Measurements from ENCODE around the gene PSG5. TPM values are rescaled to one million over a fixed set of nuclear protein-coding genes. Genes with fewer than 3 reads are reported as not detected.
"Not testable (repeated sequence)": the region's sequence is repeated elsewhere in the genome, so short reads cannot be mapped to it uniquely, and the experiment has no call there.

Gene PSG5
- polyA plus RNA-seq, 3 donors: not detected

DNA sequence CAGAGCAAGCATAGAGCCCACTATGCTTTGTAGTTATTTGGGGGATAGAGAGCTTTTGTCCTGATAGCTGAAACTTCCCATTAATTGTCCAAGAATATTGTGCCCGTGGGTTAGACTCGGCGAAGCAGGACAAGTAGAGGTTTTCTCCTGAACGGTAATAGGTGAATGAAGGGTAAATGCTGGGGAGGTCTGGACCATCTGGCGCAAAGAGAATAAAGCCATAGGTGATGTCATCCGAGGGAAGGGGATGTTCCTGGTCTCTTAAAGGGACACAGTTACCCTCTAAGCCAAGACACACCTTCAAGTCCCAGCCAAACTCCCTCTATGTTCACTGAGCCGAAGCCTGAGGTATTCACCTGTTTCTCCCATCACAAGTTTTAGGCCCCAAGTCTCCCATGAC is 8.1 kb upstream of the PSG5 start:
- 72 to 80% (median 79%) methylated on average over 7 of the region's 7 CpGs for WGBS, 3 donors
- H3K27ac ChIP-seq (ENCODE audit: low read depth, low read length): not testable (repeated sequence)

DNA sequence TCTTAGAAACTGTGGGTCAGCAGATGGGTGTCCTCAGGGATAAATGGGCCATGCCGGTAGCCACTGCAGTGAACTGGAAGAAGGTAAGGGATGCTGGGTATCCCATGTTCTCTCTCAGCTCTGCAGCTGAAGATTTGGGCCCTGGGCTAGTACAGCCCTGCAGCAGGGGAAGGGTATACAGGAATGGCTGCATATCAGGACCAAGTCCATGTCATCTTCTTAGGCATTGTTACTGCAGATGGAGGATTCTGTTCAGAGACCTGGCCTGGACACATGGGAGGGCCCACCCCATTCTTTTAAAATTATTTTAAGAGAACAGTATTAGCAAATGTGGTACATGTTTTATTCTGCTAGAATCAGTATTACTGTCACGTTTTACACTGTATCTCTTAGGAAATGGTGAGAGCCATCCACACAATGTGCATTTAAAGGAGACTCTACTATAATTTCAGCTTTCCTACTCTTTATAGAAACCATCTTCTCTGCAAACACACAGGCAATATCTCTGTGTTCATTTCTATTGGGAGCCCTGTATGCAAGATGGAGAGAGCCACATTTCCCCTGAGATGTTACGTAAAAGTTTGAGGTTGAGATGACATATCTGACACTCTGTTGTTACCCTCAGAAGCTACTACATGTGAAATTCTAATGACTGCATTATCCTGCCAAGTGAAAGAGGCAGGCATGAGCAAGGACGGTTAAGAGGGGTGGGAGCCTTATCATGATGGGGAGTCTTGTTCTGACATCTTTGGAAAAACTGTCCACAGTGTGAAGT is 6.2 kb upstream of the PSG5 start:
- 51 to 66% (median 53%) methylated on average over 4 of the region's 4 CpGs for WGBS, 3 donors
- H3K27ac ChIP-seq (ENCODE audit: low read depth, low read length): not testable (repeated sequence)

DNA sequence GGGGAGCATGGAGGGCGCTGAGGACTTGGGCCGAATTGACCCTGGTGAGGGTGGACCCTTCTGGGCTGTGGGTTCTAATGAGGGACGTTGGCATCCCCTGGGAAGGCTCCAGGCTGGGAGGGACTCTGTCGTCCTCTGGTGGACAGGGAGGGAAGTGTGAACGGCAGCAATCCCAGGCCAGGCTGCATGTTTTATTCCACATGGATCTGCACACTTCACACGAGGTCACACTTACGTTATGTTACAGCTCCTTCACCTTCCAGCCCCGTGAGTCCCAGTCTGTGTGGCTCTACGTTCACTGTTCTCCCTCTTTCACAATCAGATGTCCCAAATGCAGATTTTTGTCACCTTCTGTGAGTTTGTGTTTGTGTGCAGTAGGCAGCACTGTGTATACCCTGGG is 1.8 kb upstream of the PSG5 start:
- WGBS, 3 donors: 46 to 62% (median 57%) methylated on average over 9 of the region's 9 CpGs
- H3K27ac ChIP-seq (ENCODE audit: low read depth, low read length): not testable (repeated sequence)

DNA sequence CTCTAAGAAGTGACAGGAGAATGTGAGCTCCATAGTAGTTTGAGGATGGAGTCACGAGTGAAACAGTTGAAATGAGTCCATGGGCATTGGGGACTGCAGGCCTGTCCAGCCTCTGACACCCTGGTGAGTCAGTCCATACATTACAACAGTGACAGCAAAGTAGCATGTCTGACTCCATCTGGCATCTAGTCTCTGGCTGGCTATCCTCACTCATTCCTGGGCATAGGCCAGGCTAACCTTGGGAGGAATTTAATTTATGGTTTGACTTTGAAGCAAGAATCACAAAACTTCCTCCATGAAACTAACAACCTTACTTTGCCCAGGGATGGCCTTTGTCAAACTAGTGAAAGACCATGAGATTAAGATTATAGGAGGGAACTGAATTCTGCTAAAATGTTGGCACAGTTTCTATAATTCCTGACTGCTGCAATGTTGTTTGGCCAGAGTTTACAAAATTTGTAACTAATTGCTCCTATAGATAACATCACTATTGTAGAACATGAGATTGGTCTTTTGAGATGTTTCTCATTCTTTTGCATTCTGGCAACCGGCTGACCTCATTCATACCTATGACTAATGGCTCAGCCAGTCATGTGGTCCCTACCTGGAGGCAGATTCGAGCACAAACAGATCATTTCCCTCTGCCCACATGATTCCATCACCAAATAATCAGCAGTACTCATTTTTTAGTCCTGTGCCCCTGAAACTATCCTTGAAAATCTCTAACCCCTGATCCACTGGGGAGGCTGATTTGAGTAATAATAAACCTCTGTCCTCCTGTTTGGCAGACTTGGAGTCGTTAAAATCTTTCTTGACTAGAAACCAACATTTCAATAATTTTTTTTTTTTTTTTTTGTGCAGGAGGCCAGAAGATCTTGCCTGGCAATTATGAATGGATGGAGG is 4.2 kb downstream of the PSG5 start:
- H3K27ac ChIP-seq (ENCODE audit: low read depth, low read length): not testable (repeated sequence)
- WGBS, 3 donors: 33 to 50% (median 50%) methylated on average over 3 to 4 of the region's 4 CpGs

DNA sequence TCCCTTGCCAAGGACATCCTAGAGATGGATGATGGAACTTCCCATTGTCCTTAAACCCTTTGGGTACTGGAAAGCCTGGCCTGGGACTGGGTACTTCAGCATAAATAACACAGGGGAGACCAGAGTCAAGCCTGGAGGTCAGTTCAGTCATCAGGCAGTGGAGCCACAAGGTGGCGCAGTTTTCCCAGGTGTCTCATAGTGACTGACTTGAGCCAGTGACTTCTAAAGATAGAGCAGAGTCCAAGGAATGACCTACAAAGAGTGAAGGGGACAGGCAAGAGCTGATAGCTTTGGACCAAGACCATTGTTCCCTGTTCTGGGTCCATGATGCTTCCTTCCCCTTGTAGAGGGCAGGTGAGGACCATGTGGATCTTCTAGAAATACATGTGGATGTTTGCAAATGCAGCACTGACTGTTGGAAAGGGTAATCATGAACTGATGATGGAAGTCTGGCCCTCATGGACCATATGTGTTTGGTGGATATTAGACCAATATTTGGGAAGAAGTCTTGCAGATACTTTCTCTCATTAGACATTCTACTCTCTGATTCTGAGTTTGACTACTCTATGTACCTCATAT is 6.7 kb downstream of the PSG5 start:
- WGBS, 3 donors: 8 to 19% (median 10%) methylated on average over 1 of the region's 1 CpG
- H3K27ac ChIP-seq (ENCODE audit: low read depth, low read length): not testable (repeated sequence)

DNA sequence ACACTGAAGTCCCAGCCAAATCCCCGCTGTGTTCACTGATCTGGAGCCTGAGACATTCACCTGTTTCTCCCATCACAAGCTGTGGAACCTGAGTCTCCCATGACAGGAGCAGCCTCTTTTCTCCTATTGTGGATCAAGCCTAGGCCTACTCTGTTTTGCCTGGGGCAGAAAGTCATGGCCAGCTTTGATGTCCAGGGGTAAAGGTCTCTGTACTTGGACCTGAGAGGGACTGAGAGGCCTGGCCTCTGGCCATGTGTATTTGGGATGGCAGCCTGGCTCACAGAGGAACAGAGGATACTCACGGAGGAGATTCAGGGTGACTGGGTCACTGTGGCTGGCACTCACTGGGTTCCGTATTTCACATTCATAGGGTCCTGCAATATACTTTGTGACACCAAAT is 7.8 kb downstream of the PSG5 start:
- H3K27ac ChIP-seq (ENCODE audit: low read depth, low read length): not testable (repeated sequence)
- WGBS, 3 donors: 83 to 95% (median 93%) methylated on average over 2 to 3 of the region's 3 CpGs

DNA sequence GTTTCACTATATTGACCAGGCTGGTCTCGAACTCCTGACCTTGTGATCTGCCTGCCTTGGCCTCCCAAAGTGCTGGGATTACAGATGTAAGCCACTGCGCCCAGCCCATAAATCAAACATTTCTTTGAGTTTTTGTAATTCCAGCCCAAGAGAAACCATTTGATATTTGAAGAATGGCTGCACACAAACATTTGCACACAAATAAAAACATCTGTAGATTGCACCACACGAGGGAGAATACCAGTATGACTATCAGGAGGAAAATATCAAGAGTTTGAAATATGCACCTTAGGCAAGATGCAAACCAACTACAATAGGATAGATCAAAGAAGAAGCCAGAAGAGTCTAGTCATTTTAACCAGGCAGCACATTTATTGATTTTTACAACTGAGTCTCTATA is 20.4 kb downstream of the PSG5 start:
- not testable (repeated sequence) for H3K27ac ChIP-seq (ENCODE audit: low read depth, low read length)
- 58 to 75% (median 66%) methylated on average over 3 of the region's 3 CpGs for WGBS, 3 donors

DNA sequence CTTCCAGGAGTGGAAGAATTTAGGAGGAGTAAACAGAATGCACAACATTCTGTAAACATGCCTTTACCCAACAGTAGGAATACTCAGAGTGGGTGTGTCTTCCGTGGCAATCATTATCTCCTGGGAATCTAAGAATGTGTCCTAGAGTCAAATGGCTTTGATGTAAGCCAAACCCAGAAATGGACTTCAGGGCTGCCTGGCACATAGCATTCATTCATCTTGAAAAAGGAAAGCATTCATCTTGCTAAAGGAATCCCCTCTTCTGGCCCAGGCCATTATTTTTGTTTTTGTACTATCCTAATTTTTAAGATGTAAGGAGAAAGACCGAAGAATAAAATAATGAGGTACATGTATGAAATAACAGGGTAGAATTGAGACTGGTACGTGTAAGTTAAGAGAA is 23.2 kb downstream of the PSG5 start:
- H3K27ac ChIP-seq (ENCODE audit: low read depth, low read length): not testable (repeated sequence)
- 60 to 79% (median 79%) methylated on average over 3 of the region's 3 CpGs for WGBS, 3 donors

DNA sequence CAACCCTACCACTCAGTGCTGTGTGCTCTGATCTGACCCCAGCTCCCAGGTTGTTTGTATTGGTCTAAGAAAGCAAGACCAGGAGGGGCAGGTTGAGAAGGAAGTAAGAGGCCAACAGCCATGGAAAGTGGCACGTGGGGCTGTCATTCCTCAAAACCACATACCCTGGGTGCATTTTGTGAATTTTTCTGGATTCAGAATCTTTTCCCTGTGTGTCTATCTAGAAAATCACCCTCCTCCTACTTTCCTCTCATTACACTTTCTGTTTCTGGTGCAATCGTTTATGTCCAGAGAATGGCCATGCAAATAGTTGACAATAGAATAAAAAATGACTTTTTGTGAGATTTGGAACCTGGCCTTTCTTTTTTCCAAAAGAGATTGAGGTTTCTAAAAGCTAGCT is 24.1 kb downstream of the PSG5 start:
- WGBS, 3 donors: 22 to 56% (median 52%) methylated on average over 2 of the region's 2 CpGs

DNA sequence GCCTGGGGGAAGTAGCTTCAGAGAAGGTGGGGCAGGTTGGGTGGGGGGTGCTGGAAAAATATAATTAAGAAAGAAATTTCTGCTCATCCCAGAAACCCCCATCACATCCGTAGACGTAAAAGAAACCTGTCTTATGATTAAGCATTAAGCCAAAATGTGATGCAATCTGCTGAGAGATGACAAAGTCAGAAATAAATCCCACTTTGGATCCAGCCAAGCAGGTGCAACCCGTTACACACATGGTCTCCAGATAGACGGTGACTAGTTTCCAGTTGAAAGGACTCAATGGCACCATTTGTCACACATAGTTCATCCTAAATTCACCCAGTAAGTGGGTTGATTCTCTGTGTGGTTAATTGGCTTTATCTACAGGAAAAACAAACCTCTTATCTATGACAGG is 34.1 kb downstream of the PSG5 start:
- 57 to 79% (median 72%) methylated on average over 4 of the region's 4 CpGs for WGBS, 3 donors

More for the DNA sequence above, 24.1 kb downstream of the PSG5 start:
- not testable (repeated sequence) for H3K27ac ChIP-seq (ENCODE audit: low read depth, low read length)

DNA sequence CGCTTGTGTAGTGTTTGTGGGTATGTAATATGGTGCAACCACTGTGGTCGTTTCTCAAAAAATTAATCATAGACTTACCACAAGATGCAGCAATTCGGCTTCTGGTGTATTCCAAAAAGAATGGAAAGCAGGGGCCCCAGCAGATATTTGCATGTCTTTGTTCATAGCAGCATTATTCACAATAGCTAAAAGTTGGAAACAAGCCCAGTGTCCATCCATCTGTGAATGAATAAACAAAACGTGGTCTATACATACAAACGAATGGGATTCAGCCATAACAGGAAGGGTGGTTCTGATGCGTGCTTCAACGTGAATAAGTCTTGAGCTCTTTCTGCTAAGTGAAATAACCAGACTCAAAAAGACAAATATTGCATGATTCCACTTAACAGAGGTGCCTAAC is 36.5 kb downstream of the PSG5 start:
- WGBS, 3 donors: 53 to 75% (median 67%) methylated on average over 7 of the region's 7 CpGs
- not testable (repeated sequence) for H3K27ac ChIP-seq (ENCODE audit: low read depth, low read length)

More for the DNA sequence above, 34.1 kb downstream of the PSG5 start:
- H3K27ac ChIP-seq (ENCODE audit: low read depth, low read length): no peak overlapping the region

DNA sequence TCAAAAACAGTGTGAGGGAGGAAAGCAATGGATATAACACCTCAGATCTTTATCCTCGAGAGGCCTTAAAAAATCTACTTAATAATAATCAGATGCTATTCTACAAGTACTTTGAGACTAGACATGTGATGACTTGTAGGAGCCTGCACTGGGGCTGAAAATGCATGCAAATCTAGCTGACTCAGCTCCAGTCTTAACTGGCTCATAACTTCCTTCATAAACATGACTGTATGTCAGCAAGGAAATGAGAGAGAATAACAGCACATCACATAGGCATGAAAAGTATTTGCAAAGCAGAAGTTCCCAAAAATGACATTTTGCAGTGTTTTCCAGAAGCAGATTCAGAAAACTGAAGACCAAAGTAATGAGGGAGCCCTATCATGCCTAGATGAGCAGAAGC is 38.1 kb downstream of the PSG5 start:
- H3K27ac ChIP-seq (ENCODE audit: low read depth, low read length): no peak overlapping the region
- 37 to 80% (median 71%) methylated on average over 1 of the region's 1 CpG for WGBS, 3 donors

DNA sequence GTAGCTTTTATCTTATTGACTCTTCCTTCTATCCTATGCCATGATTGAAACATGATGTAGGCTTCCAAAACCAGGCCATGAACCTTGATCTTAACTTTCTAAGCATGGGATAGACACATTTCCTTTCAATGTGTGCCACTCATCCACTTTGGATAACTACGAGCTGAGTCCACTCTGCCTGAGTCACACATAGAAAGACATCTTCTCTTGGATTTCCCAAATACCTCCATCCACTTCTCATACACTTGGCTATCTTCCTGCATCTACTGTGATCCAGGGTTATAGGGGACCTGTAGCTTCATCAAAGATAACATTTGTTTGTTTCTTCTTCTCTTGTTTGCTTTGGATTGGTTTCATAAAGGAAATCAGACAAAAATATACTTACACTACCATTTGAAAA is 44.6 kb downstream of the PSG5 start:
- H3K27ac ChIP-seq (ENCODE audit: low read depth, low read length): not testable (repeated sequence)
- 63 to 82% (median 77%) methylated on average over 1 of the region's 1 CpG for WGBS, 3 donors

DNA sequence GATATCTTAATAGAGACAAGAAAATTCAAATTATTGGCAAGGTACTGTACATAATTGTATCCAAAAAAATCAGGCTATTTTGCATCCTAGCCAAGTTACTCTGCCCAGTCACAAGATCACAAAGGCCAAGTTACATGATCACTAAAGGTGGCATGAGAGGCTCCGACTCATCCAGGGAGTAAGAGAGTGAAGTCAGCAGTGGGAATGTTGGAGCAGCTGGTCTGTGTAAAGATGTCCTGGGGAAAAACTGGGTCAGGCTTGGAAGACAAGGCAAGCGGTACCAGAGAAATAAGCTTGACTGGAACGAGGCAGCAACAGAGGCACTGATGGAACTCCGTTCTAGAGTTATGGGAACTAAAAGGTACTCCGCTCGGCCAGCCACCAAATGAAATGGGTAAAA is 53.6 kb downstream of the PSG5 start:
- 54 to 82% (median 72%) methylated on average over 6 of the region's 6 CpGs for WGBS, 3 donors
- H3K27ac ChIP-seq (ENCODE audit: low read depth, low read length): no peak overlapping the region

DNA sequence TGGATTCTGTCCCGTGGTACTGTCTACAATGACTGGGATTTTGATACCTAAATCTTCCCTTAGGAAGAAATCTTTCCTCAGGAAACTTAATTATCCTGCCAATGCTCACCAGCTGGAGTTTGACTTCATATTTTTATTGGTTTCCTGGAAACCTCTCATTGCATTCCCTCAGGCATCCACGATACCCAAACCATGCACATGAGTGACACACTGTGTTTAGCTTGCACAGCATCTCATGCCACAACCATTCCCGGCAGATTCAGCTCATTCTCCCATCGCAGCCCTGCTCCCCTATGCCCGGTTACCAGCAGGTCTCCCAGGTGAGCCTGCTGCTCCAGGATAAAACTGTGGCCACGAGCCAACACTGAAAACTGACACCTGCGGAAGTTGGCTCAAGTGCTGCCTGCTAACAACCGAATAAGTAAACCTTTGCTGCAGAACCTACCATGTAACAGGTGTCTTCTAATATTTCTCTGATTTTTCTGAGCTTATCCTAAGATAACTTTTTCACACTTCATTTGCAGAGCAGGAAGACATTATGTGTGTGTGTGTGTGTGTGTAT is 55.0 kb downstream of the PSG5 start:
- 29 to 79% (median 73%) methylated on average over 8 of the region's 8 CpGs for WGBS, 3 donors
- H3K27ac ChIP-seq (ENCODE audit: low read depth, low read length): not testable (repeated sequence)

DNA sequence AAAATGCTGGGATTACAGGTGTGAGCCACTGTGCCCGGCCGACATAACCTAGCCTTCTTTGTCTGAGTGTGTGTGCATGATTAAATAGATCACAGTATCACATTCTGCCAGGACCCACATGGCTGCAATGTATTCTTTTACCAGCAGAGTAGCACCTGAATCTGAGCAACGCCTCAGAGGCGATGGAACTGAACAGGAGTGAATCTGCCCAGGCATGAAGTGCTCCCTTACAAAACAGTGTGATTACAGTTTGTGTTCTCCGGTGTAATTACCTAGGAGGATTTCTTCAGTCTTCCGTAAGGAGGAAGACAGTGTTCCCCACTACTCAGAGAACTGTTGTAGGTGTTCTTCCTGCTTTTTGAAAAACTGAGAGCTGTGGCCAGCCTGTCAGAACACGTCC is 57.1 kb downstream of the PSG5 start:
- H3K27ac ChIP-seq (ENCODE audit: low read depth, low read length): not testable (repeated sequence)
- WGBS, 3 donors: 77 to 82% (median 81%) methylated on average over 7 of the region's 7 CpGs

DNA sequence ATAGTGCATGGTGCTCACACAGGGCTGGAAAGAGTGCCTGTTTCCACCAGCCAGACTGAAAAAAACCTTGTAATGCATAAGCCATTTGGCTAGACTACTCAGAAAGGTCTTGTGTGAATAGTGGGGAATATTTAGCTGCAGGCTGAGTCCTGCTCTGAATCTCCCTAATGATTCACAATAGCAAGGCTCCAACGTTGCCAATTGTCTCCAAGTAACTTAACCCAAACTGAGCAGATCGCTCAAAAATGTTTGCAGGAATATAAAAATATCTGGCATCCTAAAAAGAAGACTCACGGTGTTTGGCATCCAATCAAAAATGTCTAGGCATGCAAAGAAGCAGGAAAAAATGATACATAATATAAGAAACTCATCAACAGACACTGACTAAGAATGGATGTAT is 59.0 kb downstream of the PSG5 start:
- 49 to 62% (median 57%) methylated on average over 3 of the region's 3 CpGs for WGBS, 3 donors
- H3K27ac ChIP-seq (ENCODE audit: low read depth, low read length): not testable (repeated sequence)

DNA sequence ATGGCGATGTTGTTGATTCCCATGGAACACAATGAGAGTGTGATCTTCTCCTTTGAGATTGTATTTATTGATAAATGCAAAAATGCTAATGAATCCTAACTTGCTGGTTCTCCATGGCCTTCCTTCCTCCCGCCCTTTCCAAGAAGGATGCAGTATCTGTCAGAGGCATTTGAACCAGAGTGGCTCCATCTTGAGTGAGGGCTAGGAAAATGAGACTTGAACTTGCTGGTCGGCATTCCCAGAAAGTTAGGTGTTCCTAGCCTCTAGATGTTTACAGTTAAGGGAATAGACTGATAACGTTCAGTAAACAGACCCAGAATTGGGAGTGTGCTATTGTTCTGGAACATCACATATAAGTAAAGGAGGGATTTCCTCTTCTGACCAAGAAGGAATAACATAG is 59.6 kb downstream of the PSG5 start:
- H3K27ac ChIP-seq (ENCODE audit: low read depth, low read length): no peak overlapping the region
- 68 to 75% (median 72%) methylated on average over 4 of the region's 4 CpGs for WGBS, 3 donors

DNA sequence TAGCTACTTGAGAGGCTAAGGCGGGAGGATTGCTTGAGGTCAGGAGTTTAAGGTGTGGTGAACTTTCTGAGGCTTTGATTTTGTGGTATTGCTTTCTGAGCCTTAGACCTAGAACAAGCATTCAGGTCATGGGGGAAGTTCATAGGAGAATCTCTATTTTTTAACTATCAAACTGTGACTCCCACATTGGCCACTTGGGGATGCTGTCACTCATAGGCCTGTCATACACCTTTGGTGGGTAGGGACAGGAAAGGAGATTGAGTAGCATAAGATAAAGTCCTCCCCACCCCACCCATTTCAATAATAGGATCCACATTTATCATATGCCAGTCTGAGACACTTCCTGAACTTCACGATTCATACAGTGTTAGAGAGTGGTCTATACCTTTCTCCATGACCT is 62.0 kb downstream of the PSG5 start:
- H3K27ac ChIP-seq (ENCODE audit: low read depth, low read length): no peak overlapping the region
- 66 to 86% (median 72%) methylated on average over 2 of the region's 2 CpGs for WGBS, 3 donors
